OCI-LY7 (cell line): ENCODE measurements around the gene PRDM2.

ENCODE experiments used
- CTCF ChIP-seq: fragments of 200-600 bp; sonication (generic); conservative IDR thresholded peaks from 2 replicates; pipeline ENCODE4 v1.5.1; 2014; ENCODE audit warnings: mild to moderate bottlenecking, antibody characterized with exemption, low read length, moderate library complexity, mixed read lengths
- EZH2phosphoT487 ChIP-seq: fragments of 200-600 bp; sonication (generic); IDR thresholded peaks from 2 replicates; pipeline ENCODE4 v1.6.1; 2018; ENCODE audit warnings: low read depth, borderline replicate concordance, mild to moderate bottlenecking, mixed run types, antibody characterized with exemption, low read length, moderate library complexity, mixed read lengths

GRCh38 chr1:13737398-13737797, 37.4 kb downstream of the PRDM2 start:
- TF ChIP-seq CTCF: no peak
- no peak for TF ChIP-seq EZH2phosphoT487
